Activated T-helper 17 cell treated with anti-CD3 and anti-CD28 coated beads, Interleukin-2, amount 50 U/mL, for 72 hours (primary cell): ENCODE results near the gene ADAT3. TPM values are rescaled to one million over a fixed set of nuclear protein-coding genes. Genes with fewer than 3 reads are reported as not detected.
"Not testable (repeated sequence)": the region's sequence is repeated elsewhere in the genome, so short reads cannot be mapped to it uniquely, and the experiment has no call there.

ENCODE experiments used
- ATAC-seq: fragments of 150-1000 bp; cut with Tn5 transposase; replicated peaks from 2 replicates; pipeline ENCODE4 v1.10.0; 2021; ENCODE audit warnings: mild to moderate bottlenecking, moderate library complexity
- H3K27ac Mint-ChIP-seq: one replicate; pipeline ENCODE4 v1.8.0; 2022; ENCODE audit warnings: mixed read lengths
- H3K27me3 Mint-ChIP-seq: one replicate; pipeline ENCODE4 v1.8.0; 2022; ENCODE audit warnings: mixed read lengths
- H3K36me3 Mint-ChIP-seq: one replicate; pipeline ENCODE4 v1.8.0; 2022; ENCODE audit warnings: low read depth, mild to moderate bottlenecking, mixed read lengths
- H3K4me1 Mint-ChIP-seq: one replicate; pipeline ENCODE4 v1.8.0; 2022; ENCODE audit warnings: mixed read lengths
- H3K4me3 Mint-ChIP-seq: one replicate; pipeline ENCODE4 v1.8.0; 2022; ENCODE audit warnings: mild to moderate bottlenecking, mixed read lengths
- H3K9me3 Mint-ChIP-seq: one replicate; pipeline ENCODE4 v1.8.0; 2022; ENCODE audit warnings: mixed read lengths
- total RNA-seq, 2 donors: library from RNA; stranded (reverse); gene quantifications; one replicate each; pipeline ENCODE4 v1.2.3, GENCODE V29; 2022

The ADAT3 gene
- total RNA-seq, 2 donors from 2014 or later: 11.6 to 12.2 TPM

DNA sequence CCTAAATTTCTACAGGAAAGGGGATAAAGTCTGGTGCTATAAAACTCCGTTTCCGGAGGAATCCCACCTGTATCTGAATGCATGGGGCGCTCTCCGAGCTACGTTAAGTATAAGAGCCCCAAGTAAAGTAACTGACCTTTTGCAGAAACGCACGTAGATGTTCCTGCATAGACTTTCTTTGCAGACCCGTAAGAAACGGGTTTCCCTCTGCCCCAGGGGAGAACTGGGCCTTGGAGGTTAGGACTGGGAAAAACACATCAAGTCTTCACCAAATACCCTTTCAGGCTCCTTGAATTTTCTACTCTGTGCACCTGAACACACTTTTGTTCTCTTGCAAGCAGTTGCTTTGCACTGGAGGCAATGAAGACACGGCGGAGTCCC, 29.9 kb upstream of the ADAT3 start:
- not testable (repeated sequence) for H3K4me1 Mint-ChIP-seq, ATAC-seq

DNA sequence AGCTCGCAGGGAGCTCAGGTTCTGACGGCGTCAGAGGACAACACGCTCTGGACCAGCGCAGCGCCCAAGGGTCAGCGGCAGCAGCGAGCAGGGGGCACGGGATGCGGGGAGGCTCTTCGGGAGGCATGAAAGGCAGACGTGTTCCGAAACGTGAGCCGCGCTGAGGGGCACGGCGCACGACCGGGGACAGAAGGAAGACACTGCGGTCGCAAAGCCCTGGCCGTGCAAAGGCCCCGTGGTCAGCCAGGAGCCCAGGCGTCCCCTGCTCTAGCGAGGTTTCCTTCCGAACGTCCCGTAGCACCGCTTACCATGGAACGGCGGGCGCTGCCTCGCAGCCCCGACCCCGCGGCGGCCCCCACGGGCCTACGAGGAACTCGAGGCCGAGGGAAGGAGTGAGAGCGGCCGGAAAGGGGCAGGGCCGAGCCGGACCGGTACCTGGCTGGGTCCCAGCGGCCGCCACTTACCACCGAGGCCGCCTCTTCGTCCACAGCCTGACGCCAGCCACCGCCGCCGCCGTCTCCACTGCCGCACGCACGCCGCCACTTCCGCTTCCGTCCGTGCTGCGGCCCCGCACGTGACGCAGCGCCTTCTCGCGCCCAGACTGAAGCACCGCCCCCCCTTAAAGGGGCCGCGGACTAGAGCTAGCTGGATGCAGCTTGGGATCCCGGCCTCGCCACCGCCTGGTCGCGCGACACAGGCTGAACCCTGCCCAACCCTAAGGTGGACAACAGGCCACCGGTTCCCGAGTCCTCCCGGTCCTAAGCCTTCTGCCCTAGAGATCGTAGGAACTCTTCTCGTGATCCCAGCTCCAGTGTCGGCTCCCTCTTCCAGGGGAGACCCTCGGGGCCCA, 29.3 kb upstream of the ADAT3 start:
- ATAC-seq: peak; percentile 98
- Mint-ChIP-seq H3K36me3 (peaks cover 48% of the 10 kb centered on the region), H3K27me3 (no peaks in the 10 kb centered on the region), H3K4me3 (peak overlapping the region; percentile 98), H3K4me1 (peaks cover 6% of the 10 kb centered on the region), H3K27ac (peak overlapping the region; percentile 95), H3K9me3 (no peaks in the 10 kb centered on the region)

More for the DNA sequence above, 29.9 kb upstream of the ADAT3 start:
- Mint-ChIP-seq H3K27ac (peak overlapping the region; percentile 95), H3K36me3 (peaks cover 54% of the 10 kb centered on the region), H3K4me3 (peak overlapping the region; percentile 98)
- H3K9me3 Mint-ChIP-seq, H3K27me3 Mint-ChIP-seq: not testable (repeated sequence)

DNA sequence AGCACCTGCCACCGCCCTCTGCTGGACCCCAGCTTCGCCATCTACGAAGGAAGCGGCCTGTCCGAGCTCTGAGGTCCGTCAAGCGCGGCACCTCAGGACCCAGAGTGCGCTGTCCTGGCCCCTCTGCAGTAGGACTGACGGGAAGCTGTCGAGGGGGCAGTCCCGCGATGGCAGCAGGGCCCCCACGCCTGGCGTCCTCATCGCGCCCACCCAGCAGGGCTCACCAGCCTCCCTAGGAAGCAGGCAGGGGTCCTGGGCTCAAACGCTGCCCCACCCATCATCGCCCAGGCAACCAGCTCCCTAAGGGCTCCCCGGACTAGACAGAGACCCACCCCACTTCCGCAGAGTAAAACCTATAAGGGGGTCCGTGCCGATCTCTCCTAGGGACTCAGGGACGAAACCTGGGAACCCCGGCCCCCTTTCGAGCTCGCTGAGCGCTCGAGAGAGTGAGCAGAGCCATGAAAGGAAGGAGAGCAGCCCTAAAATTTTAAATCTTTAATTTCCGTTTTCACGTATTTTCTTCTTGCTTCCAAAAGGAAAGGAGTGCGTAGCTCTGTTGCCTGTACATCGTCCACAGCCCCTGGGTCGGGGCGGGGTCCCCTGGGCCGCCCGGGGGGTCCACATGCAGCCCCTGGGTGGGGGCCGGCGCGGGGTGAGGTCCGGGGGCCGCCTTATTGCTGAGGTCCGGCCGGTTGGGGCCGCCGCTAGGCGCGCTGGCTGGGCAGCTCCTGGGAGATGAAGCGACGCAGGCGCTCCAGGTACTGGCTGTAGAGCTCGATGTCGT, 28.5 kb upstream of the ADAT3 start:
- Mint-ChIP-seq H3K4me3 (peak overlapping the region; percentile 98), H3K36me3 (peaks cover 45% of the 10 kb centered on the region), H3K27ac (peak overlapping the region; percentile 95)
- not testable (repeated sequence) for H3K9me3 Mint-ChIP-seq, H3K4me1 Mint-ChIP-seq, H3K27me3 Mint-ChIP-seq
- peak; percentile 3 for ATAC-seq

DNA sequence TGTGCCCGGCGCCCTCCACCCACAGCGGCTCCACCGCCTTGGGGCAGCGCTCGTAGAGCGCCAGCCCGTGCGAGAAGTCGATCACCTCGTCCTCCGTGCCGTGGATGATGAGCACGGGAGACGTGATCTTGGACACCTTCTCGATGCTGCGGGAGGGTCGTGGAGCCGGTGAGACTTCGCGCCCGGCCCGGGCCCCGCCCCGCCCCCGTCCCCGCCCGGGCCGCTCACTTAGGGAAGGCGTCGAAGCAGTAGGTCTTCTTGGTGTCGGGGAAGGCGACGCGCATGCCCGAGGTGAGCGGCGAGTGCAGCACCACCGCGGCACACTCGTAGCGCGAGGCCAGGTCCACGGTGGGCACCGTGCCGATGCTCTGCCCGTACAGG, 27.9 kb upstream of the ADAT3 start:
- H3K4me3 Mint-ChIP-seq, ATAC-seq, H3K27ac Mint-ChIP-seq, H3K9me3 Mint-ChIP-seq, H3K4me1 Mint-ChIP-seq, H3K27me3 Mint-ChIP-seq: not testable (repeated sequence)
- peaks cover 46% of the 10 kb centered on the region for H3K36me3 Mint-ChIP-seq

DNA sequence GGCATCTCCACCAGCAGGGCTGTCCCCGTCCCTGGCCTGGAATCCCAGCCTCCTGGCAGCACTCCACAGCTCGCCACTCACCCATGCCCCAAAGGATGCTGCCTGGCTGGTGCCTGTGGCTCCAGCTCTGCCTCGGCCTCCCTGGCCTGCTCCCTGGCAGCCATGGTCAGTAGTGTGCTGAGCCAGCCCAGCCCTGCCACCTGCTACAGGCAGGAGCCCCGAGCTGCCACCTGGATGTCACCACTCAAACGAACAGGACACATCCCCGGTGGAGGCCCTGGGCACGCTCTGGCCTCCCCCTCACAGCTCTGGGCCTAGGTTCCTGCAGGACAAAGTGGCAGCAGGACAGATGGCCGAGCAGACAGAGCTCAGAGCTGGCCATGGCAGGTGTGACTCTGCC, 26.6 kb upstream of the ADAT3 start:
- H3K36me3 Mint-ChIP-seq: peaks cover 47% of the 10 kb centered on the region
- not testable (repeated sequence) for H3K27me3 Mint-ChIP-seq, H3K9me3 Mint-ChIP-seq, H3K27ac Mint-ChIP-seq, H3K4me3 Mint-ChIP-seq, ATAC-seq
- peaks cover 13% of the 10 kb centered on the region for H3K4me1 Mint-ChIP-seq

DNA sequence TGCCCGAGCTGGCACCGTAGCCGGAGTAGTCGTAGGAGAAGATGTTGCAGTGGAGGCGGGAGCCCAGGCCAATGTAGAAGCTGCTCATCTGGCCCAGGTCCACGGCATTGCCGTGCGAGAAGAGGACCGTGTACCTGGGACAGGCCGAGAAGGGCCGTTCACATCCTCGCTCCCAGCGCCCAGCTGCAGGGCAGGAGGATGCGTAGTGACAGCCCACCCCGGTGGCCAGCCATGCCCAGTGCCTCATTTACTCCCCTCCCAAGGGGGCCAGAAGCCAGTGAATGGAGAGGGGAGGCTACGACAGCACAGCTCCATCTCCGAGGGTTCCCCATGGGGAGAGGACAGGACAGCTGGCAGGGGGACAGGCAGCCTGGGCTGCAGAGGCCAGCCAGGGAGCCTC, 25.2 kb upstream of the ADAT3 start:
- ATAC-seq: not testable (repeated sequence)

DNA sequence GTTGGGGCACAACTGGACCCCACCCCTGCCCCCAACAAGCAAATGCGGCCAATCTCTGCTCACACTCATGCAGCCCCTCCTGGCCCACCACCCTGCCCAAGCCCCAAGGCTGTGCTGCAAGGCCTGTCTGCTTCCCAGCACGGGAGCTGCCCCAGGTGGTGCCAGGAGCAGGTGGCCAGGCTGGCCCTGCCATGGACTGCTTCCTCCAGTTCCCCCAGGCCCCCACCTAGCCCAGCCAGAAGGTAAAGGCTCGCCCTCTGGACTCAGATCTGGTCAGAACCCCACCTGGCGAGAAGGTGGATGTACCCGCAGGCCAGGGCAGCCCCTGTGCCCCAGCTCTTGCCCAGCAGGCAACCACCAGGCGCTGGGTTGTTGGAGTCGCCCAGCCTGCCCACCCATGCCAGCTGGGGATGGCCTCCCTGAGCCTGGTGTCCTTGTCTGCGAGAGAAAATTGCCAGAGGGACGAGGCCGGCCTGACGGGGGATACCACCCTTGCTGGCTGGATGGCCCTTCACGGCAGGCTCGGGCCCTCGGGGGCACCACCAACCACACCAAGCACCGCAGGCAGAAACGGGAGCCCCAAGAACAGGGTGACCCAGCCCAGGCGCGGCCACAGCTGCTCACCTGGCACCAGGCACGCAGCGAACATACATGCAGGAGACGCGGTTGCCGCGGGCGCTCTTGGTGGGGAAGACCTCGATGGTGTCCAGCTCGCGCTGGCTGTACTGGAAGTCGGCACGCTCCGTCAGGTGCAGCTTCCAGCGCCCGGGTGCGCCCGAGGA, 24.4 kb upstream of the ADAT3 start:
- peaks cover 14% of the 10 kb centered on the region for H3K4me1 Mint-ChIP-seq

More for the DNA sequence above, 25.2 kb upstream of the ADAT3 start:
- Mint-ChIP-seq H3K36me3 (peaks cover 45% of the 10 kb centered on the region), H3K4me1 (peaks cover 14% of the 10 kb centered on the region)
- H3K27ac Mint-ChIP-seq, H3K9me3 Mint-ChIP-seq, H3K27me3 Mint-ChIP-seq, H3K4me3 Mint-ChIP-seq: not testable (repeated sequence)

DNA sequence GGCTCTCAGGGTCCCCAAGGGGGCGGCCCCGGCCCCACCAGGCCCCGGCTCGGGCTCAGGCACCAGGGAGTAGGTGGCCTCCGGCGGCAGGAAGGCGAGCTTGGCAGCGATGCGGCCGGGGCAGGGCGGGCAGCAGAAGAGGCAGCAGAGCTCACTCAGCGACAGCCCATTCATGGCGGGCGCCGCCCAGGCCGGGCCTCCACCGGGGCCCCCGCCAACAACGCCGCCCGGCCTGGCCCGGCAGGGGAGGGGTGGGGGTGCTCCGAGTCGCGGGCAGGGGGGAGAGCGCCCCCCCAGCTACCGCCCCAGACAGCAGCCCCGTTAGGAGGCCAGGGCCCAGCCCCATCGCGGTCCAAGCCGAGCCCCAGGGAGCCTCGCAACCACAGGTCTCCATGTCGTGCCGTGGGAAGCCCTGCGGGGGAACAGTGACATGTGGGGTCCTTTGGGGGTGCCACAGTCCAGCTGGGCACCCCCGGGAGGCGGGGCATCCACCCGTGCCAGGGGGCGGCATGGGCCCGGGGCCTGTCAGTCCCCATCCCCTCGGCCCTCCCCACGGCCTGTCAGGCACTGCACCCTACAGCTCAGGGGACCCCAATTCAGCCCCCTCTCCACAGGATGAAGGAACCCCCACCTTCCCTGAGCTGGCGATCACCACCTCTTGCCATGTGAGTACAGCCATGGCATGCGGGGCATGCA, 23.7 kb upstream of the ADAT3 start:
- Mint-ChIP-seq H3K4me3 (peak overlapping the region; percentile 91), H3K27ac (peak overlapping the region; percentile 87), H3K36me3 (peaks cover 31% of the 10 kb centered on the region), H3K4me1 (peaks cover 14% of the 10 kb centered on the region)
- not testable (repeated sequence) for ATAC-seq, H3K27me3 Mint-ChIP-seq, H3K9me3 Mint-ChIP-seq

More for the DNA sequence above, 24.4 kb upstream of the ADAT3 start:
- Mint-ChIP-seq H3K36me3 (peaks cover 38% of the 10 kb centered on the region), H3K27me3 (no peaks in the 10 kb centered on the region), H3K27ac (no peak overlapping the region), H3K4me3 (peak overlapping the region; percentile 12), H3K9me3 (no peaks in the 10 kb centered on the region)
- no peak for ATAC-seq

DNA sequence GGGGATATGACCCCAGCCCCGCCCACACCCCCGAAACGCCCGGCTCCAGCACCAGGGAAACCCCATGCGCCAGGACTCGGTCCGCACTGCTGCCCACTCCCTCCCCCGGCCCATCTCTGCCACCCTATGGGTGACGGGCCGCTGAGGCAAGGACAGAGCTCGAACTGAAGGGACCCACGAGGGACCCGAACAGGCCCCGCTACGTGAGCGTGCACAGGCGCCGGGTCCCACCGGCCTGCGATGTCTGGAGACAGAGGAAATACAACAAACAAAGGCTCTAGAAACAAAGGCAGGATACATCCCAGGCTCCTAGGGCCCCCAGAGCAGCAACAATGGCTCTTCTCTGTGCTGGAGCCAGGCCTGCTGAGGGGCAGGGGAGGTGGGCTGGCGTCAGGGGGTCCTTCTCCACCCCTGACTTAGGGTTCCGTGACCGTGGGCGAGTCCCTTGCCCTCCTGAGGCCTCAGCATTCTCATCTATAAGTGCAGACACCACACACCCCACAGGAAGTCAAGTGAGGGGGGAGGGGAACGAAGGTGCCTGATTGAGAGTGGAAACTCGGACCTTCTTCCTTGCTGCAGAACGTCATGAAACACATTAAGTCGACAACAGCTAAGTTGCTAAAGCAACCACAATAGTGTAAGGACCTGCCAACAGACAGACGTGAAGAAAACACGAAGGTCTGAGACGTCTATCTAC, 23.0 kb upstream of the ADAT3 start:
- peaks cover 29% of the 10 kb centered on the region for H3K36me3 Mint-ChIP-seq
- peak overlapping the region; percentile 91 for H3K4me3 Mint-ChIP-seq
- no peaks in the 10 kb centered on the region for H3K27me3 Mint-ChIP-seq
- peak; percentile 62 for ATAC-seq
- H3K9me3 Mint-ChIP-seq: no peaks in the 10 kb centered on the region
- H3K27ac Mint-ChIP-seq: peak overlapping the region; percentile 87
- peaks cover 14% of the 10 kb centered on the region for H3K4me1 Mint-ChIP-seq

DNA sequence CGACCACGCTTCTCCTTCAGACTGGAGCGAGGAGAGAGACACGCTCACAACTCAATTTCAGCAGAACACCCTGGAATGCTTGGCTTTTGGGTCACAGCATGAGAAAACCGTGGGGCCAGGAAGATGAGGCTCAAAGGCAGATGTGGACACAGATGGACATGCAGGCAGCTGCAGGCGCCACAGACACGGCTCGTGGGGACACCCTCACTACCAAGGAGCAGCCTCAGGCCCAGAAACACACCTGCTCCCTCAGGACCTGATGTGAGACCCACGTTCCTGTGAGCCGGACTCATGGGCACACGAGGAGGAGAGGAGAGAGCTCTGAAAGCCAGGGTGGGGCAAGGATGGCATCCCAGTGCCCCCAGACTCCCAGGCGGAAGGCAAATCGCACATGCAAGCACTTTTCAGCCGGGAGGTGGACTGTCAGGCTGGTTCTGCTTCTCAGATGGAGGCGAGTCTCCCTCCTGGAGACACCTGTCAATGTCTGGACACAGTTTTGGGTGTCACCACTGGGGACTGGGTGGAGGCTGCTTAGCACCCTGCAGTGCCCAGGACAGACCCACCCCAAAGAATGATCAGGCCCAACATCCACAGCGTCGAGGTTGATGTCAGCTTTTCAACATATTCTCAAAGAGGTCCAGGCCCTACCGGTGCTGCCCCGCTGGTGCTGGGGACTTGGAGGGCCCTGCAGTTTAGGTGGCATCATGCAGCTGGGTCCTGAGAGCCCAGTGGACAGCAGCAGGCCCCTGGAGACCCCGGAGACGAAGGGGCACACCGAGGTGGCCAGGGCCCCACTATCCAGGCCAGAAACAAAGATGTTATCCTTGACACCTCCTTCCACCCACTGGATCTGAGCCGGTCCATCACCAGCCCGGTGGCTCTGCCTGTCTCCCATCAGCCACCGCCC, 22.2 kb upstream of the ADAT3 start:
- peaks cover 14% of the 10 kb centered on the region for H3K4me1 Mint-ChIP-seq
- peak overlapping the region; percentile 91 for H3K4me3 Mint-ChIP-seq
- no peak for ATAC-seq
- H3K9me3 Mint-ChIP-seq: no peaks in the 10 kb centered on the region
- H3K27ac Mint-ChIP-seq: peak overlapping the region; percentile 87
- no peaks in the 10 kb centered on the region for H3K27me3 Mint-ChIP-seq
- peaks cover 29% of the 10 kb centered on the region for H3K36me3 Mint-ChIP-seq

DNA sequence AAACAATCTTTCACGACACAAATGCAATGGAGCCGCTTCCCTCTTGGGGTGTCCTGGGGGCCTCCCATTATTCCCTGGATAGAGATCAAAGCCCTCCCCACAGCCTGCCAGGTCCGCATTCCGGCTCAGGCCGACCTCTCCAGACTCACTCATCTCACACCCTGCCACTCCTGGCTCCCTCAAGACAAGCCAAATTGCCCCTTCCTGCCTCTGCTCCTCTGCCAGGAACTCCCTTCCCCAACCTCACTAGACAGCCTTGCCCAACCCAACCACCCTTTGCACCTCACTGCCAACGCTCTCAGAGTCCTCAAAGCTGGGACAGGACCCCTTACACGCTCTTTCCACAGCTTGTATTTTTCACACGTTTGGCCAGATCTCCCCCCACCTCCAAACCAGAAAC, 21.4 kb upstream of the ADAT3 start:
- no peaks in the 10 kb centered on the region for H3K9me3 Mint-ChIP-seq
- H3K36me3 Mint-ChIP-seq: peaks cover 29% of the 10 kb centered on the region
- H3K4me1 Mint-ChIP-seq: peaks cover 14% of the 10 kb centered on the region
- H3K27me3 Mint-ChIP-seq: no peaks in the 10 kb centered on the region
- H3K27ac Mint-ChIP-seq: peak overlapping the region; percentile 87
- no peak for ATAC-seq
- peak overlapping the region; percentile 91 for H3K4me3 Mint-ChIP-seq

DNA sequence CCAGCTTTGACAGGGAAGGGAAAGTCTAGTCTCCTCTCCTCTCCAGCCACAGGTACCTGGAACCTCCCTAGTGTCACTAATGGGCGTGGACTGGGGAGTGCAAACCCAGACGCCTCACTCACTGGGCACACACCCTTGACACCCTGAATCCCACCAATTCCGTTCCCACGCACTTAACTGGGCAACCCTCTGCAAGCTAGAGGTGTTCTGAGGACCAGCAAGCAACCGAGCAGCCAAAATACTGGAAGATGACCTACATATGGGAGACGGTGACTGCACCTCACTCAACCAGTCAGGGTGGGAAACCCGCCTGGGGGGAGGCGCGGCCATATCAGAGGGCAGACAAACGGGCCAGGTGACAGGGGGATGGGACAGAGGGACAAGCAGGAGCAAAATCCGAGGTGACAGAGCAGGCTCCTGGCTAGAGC, 20.9 kb upstream of the ADAT3 start:
- H3K9me3 Mint-ChIP-seq: no peaks in the 10 kb centered on the region
- ATAC-seq: peak; percentile 29
- H3K27me3 Mint-ChIP-seq: no peaks in the 10 kb centered on the region
- peak overlapping the region; percentile 91 for H3K4me3 Mint-ChIP-seq
- H3K27ac Mint-ChIP-seq: peak overlapping the region; percentile 87
- peaks cover 14% of the 10 kb centered on the region for H3K4me1 Mint-ChIP-seq
- H3K36me3 Mint-ChIP-seq: peaks cover 29% of the 10 kb centered on the region
